HG02852 (cell line): ENCODE data around the gene ULBP3.

Experiments used
- ATAC-seq: cut with Tn5 transposase; IDR thresholded peaks from one replicate; pipeline ENCODE4 v1.9.1; 2021; ENCODE audit warnings: mild to moderate bottlenecking, moderate library complexity; ENCODE audit not compliant: unreplicated experiment

ULBP3 gene

DNA sequence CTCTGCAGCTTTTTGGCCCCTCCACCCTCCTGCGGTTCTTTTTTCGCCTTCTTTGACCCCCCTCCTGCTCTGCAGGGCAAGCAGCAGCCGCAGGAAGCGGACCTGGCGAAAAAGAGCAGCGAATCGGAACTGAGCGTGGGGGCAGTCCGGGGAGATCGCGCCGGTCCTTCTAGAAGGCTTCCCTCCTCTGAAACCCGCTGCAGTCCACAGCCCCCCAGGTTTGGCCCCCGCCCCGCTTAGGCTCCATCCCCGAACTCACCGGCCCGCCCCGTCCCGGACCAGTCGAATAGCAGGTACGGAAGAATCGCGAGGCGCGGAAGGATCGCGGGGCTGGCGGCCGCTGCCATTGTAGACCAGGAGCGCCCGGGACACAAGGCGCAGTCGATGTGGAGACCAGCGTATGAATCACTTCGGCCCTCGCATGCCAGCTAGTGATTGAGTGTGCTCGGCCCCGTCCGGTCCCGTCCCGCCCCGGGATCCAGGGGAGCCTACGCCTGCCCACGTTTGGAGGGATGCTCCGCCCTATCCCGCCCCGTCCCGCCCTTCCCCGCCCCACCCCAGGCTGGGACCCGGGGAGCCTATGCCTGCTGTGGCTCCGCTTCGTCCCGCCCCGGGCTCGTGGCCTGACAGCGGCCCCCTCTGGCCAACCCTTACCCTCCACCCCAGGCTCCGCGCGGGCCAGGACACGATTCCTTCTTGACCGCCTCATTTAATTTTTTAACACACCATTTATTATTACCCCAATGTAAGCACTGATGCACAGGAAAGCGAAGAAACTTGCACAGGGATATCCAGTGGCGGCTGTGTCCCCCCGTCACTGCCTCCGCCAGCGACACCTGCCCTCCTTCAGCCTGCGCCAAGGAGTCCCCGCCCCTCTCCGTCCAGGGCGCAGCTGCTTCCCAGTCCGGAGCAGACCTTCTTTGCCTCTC, at the start of gene ULBP3:
TSS of gene ULBP3 (minus strand) at position 402 of the 929 bp plus-strand sequence. CDS start at position 347, 55 bp downstream.
- ATAC-seq = peak; percentile 71

DNA sequence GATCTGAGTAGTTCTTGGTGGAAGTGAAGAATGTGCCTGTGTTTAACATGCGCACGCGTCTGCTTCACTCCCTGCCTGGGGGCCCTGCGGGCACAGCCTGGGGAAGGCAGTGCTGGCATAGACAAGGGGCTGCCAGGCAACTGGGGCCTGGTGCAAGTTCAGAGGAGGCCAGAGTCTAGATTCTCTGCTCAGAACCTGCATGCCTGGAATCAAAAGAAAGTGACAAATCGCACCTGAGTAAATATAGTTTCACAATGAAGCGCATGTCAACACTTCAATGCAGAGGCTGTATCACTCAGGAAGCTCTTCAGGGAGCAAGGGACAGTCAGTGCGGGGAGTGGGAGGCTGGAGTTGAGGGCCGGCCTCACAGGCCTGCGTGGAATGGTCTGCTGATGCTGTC, 49.7 kb upstream of the ULBP3 start:
- ATAC-seq = no peak

DNA sequence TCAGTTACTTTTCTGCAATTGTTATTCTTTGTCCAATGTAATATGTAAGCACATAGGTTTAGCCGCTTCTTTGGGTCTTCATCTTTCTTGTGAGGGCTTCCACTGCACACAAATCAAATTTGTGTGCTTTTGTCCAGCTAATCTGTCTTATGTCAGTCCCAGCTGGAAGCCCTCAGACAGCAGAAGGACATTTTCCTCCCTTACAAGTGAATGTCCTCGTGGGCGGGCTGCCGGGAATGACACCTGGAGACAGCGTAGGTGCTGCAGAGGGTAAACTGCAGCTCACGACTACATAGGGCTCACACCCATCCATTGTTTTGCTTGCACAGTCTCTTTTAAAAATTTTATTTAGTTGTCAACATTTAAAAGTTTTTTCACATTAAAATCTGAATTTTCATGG, 49.3 kb upstream of the ULBP3 start:
- ATAC-seq = no peak

DNA sequence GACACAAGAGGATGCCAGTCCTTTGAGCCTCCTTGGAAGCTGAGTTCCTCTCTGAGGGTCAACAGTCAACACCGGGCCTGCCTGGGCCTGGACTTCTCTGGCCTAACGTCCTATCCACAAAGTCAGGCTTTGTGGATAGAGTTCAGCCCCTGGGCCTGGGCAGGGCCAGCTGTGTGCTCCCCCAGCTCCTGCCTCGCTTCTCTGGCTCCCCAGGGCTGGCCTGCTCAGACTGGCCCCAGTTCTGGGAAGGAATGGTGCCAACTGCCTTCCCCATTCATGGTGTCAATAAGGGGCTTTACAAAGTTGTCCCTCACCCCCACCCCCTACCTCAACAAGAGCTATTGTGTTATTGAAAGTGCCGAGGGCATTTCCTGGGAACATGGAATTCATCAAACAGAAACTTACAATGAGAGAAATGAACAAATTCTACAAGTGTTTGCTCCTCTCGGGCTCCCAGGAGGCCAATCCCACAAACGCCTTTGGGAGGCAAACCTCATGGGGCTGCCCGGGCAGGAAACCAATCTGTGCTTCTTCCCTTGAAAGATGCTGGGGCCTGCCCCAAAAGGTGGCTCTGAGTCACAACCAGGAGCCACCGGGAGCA, 47.4 kb upstream of the ULBP3 start:
- no peak for ATAC-seq

- no peak for ATAC-seq
These were observed 46.8 kb upstream of the ULBP3 start for GRCh38 chr6:150115769-150116168.

- no peak for ATAC-seq
These were observed 43.3 kb upstream of the ULBP3 start for GRCh38 chr6:150112233-150112632.

GRCh38 chr6:150102750-150103270, 33.9 kb upstream of the ULBP3 start:
- no peak for ATAC-seq

- ATAC-seq = no peak
These were observed 31.8 kb upstream of the ULBP3 start for GRCh38 chr6:150100745-150101144.

- no peak for ATAC-seq
These were observed 31.0 kb upstream of the ULBP3 start for GRCh38 chr6:150099953-150100352.

DNA sequence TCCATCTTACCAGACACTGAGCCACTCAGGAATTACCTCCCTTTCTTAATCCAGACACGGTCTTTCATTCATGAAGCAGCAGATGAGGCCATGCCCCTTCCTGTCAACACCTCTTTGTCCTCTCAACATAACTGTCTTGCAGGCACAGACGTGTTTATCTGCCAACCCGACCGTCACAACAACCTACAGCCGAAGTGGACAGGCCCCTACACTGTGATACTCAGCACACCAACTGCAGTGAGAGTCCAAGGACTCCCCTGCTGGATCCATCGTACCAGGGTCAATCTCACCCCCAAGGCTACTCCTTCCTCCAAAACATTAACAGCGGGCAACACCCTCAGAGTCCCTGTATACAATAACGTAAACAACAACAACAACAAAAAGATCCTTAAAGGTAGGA, 30.6 kb upstream of the ULBP3 start:
- no peak for ATAC-seq

DNA sequence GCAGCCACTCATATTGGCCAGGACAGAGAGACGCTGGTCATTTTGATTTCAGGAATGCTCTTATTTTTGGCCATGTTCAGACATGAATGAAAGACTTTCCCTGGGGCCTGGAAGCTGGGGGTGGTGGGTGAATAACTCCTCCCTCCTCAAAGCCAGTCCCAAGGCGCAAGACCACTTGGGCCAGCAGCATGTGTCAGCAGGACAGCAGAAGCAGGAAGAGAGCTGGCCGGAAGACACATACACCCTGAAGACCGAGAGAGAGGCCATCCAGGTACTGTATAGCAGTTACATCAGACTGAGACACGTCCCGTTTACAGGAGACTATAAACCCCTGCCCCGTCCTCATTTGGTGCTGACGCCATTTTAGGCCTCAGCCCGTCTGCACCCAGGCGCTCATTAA, 29.2 kb upstream of the ULBP3 start:
- no peak for ATAC-seq

DNA sequence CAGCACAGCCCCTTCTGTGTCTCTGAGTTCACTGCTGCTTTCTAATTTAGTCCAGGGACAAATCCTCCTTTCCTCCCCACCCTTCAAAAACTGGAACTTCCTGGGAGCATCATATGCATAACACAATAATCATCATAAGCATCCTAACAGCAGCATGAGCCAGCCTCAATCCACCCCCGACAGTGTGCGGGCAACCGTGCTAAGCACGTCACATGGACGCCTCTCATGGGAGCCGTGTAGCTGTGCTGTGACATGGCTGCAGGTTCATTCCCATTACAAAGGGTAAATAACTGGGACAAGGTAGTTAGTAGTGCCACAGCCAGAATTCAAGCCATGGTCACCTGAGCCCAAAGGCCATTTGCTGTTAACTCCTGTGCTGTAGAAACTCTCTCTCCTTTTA, 24.5 kb upstream of the ULBP3 start:
- ATAC-seq = no peak

- no peak for ATAC-seq
These were observed 22.6 kb upstream of the ULBP3 start for GRCh38 chr6:150091476-150091875.

DNA sequence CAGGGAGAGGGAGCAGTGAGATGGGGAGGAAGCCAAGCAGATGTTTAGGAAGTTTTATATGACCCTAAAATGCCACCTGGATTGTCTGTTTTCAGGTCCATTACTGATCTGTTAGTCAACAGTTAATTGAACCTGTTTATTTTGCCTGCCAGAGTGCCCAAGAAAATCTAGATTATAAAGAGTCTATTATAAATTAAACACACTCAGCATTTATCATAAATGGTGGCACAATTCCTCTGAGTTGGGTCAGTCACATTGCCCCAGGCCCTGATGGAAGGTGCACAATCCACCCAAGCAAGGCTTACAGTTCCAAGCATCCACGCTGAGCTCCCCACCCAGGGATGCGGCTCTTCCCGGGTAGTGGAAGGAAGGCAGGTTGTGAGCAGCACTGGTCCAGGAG, 21.4 kb upstream of the ULBP3 start:
- no peak for ATAC-seq

DNA sequence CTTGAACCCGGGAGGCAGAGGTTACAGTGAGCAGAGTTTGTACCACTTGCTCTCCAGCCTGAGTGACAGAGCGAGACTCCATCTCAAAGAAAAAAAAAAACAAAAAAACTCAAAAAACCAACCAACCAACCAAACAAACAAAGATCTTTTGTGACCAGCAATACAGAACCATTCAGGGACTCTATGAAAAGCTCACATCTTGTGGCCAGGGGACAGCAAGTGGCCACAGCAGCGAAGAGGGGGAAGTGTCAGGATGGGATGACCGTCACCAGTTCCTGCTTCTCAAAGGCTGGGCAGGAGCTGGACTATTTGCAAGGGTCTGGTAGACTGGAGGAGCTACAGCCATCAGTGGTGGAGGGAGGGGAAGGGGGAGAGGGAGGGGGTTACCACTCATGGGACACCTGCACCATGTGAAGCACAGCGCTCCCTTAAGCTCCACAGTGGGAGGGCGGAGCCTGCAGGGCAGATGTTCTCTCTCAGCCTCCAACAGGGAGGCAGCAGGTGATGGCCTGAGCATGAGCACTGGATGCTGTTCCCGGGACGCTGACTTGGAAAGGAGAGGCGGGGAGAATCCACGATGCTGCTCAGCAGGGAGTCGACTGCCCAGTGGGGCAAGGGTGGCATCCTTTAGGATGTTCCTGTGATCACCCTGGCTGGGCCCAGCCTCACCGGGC, 19.7 kb upstream of the ULBP3 start:
- ATAC-seq = no peak

DNA sequence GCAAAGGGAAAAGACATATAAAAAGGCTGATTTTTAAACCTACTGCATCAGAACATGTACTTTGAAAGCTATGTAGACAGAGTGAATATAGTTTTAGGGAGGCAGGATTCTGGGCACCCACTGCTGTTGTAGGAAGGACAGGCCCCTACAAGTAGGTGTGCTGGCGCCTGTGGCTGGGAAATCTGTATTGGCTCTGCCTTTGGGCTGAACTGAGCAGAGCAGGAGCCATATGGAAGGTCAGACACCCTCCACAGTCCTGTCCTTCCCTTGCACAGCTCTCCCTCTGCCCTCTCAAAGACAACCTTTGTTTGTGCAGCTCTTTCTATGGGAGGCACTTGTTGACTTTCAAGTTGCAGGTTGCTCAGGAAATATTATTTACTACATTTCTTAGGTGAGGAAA, 18.4 kb upstream of the ULBP3 start:
- ATAC-seq = no peak

DNA sequence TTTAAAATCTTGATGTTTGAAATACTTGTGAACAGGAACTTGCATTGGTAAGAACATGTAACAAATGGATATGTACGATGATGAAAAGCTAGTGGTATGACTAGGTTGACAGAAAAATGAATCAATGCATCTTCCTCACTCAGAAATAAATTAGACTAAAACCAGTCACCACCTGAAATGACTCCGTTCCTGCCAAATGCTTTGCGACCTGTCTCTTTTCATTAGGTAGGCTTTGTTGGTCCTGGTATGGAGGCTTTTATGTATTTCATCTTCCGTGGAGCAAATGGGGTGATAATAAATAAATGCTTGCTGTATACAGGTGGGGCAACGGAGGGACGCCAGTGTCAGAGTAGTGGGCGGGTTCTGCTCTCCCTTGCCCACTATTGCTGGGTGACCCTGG, 17.1 kb upstream of the ULBP3 start:
- no peak for ATAC-seq

- no peak for ATAC-seq
These were observed 15.5 kb upstream of the ULBP3 start for GRCh38 chr6:150084426-150084825.

DNA sequence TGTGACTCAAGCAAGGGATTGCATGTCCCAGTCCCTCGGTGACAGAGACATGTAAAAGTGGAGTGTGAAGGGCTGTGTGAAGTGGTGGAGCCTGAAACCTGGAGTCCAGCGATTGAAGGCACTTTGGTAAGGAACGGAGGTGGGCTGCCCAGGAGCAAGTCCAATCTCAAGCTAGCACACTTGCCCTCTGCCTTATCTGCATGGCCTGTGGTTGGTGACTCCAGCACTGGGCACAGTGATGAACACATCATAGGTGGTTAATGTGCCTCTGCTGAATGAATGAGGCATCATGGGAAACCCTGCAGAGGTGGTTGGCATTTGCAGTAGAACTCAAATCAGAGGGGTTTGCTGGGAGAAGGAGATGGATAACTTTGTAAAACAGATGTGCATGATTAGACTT, 14.9 kb upstream of the ULBP3 start:
- ATAC-seq = no peak

GRCh38 chr6:150081702-150082101, 12.8 kb upstream of the ULBP3 start:
- ATAC-seq = no peak

DNA sequence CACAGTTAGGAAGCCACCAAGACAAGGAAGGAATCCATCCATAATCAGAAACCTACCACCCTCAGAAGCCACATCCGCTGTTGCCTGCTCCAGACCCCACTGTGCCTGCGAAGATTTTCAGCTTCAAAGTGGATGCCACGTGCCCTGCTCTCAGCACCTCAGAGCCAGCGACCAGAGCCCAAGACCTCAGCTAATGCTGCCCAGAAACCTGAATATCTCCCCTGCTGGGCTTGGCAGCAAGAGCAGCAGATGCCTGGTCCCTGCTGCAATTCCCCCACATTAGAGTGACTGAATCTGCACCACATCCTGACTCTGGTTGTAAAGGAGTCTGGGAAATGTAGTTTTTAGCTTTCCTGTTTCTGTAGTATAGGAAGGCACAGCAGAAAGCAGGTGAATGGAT, 10.7 kb upstream of the ULBP3 start:
- ATAC-seq = no peak

GRCh38 chr6:150078788-150079187, 9.9 kb upstream of the ULBP3 start:
- no peak for ATAC-seq
